Measurements from ENCODE around the gene SLC66A2. TPM values are rescaled to one million over a fixed set of nuclear protein-coding genes. Genes with fewer than 3 reads are reported as not detected.

Gene SLC66A2
- total and polyA plus RNA-seq, 2 of the 13 experiments (the other 11 are each of a cell fraction or from before 2014, with no cell fraction given) = 33.5 to 41.9 TPM

- no peak for TF ChIP-seq SNAPC4 (CRISPR knock-in tag; IDR thresholded peaks at IDR 0.05)
- TF ChIP-seq REXO4 (CRISPR knock-in tag; IDR thresholded peaks at IDR 0.05; ENCODE audit: borderline replicate concordance) = no peak
- no peak for TF ChIP-seq MZF1 (CRISPR knock-in tag; IDR thresholded peaks at IDR 0.05; ENCODE audit: borderline replicate concordance)
- no peak for TF ChIP-seq ZBTB39 (CRISPR knock-in tag; IDR thresholded peaks at IDR 0.05)
- no peak for TF ChIP-seq ZNF513 (CRISPR knock-in tag; conservative IDR thresholded peaks at IDR 0.05)
Observed at GRCh38 chr18:79877163-79878091, 74.0 kb downstream of the SLC66A2 start (continued).
